HepG2 (cell line): ENCODE results near the gene KRTAP10-5. TPM values are rescaled to one million over a fixed set of nuclear protein-coding genes. Genes with fewer than 3 reads are reported as not detected.

Experiments used
- CBX5 ChIP-seq: sonication (generic); formaldehyde crosslinking; IDR thresholded peaks from 2 replicates; pipeline ENCODE4 v1.4.0; 2020; ENCODE audit warnings: missing genetic modification reagents, borderline replicate concordance
- DRAP1 ChIP-seq: IDR thresholded peaks from 2 replicates; pipeline ENCODE4 v1.6.1; 2016; ENCODE audit warnings: missing genetic modification reagents, missing compliant biosample characterization
- HNF1B ChIP-seq: sonication (generic); formaldehyde crosslinking; IDR thresholded peaks from 2 replicates; pipeline ENCODE4 v1.5.1; 2020; ENCODE audit warnings: mild to moderate bottlenecking, moderate library complexity, missing genetic modification reagents
- JDP2 ChIP-seq: sonication (generic); formaldehyde crosslinking; IDR thresholded peaks from 2 replicates; pipeline ENCODE4 v1.8.1; 2022; ENCODE audit warnings: missing genetic modification reagents, borderline replicate concordance
- KMT2B ChIP-seq: IDR thresholded peaks from 2 replicates; pipeline ENCODE4 v1.6.1; 2016; ENCODE audit warnings: missing genetic modification reagents, missing compliant biosample characterization
- MLLT10 ChIP-seq: sonication (generic); formaldehyde crosslinking; IDR thresholded peaks from 2 replicates; pipeline ENCODE4 v1.4.0; 2020; ENCODE audit warnings: missing genetic modification reagents
- NR3C1 ChIP-seq: sonication (generic); formaldehyde crosslinking; IDR thresholded peaks from 2 replicates; pipeline ENCODE4 v1.4.0; 2020; ENCODE audit warnings: missing genetic modification reagents
- PBX3 ChIP-seq: sonication (generic); formaldehyde crosslinking; IDR thresholded peaks from 2 replicates; pipeline ENCODE4 v1.8.1; 2023; ENCODE audit warnings: missing genetic modification reagents, inconsistent platforms, borderline replicate concordance
- PHF20 ChIP-seq: sonication (generic); formaldehyde crosslinking; IDR thresholded peaks from 2 replicates; pipeline ENCODE4 v1.5.0; 2020; ENCODE audit warnings: mild to moderate bottlenecking, missing genetic modification reagents
- RARG ChIP-seq: sonication (generic); formaldehyde crosslinking; IDR thresholded peaks from 2 replicates; pipeline ENCODE4 v1.4.0; 2020; ENCODE audit warnings: low read depth, mild to moderate bottlenecking, missing genetic modification reagents
- ZGPAT ChIP-seq: IDR thresholded peaks from 2 replicates; pipeline ENCODE4 v1.6.1; 2016; ENCODE audit warnings: mild to moderate bottlenecking
- ZNF274 ChIP-seq: sonication (generic); formaldehyde crosslinking; IDR thresholded peaks from 2 replicates; pipeline ENCODE4 v1.5.1; 2020; ENCODE audit warnings: mild to moderate bottlenecking, missing genetic modification reagents
- ZNF292 ChIP-seq: sonication (generic); formaldehyde crosslinking; IDR thresholded peaks from 2 replicates; pipeline ENCODE4 v1.8.1; 2022; ENCODE audit warnings: mild to moderate bottlenecking, low read depth, missing genetic modification reagents, borderline replicate concordance
- ZNF33A ChIP-seq: sonication (generic); formaldehyde crosslinking; IDR thresholded peaks from 2 replicates; pipeline ENCODE4 v1.5.1; 2020; ENCODE audit warnings: missing genetic modification reagents, mild to moderate bottlenecking, moderate library complexity, borderline replicate concordance
- ZNF382 ChIP-seq: sonication (generic); formaldehyde crosslinking; IDR thresholded peaks from 2 replicates; pipeline ENCODE4 v1.5.0; 2020; ENCODE audit warnings: missing genetic modification reagents, mild to moderate bottlenecking, borderline replicate concordance
- ZNF552 ChIP-seq: sonication (generic); formaldehyde crosslinking; IDR thresholded peaks from 2 replicates; pipeline ENCODE4 v1.9.0; 2022; ENCODE audit warnings: missing genetic modification reagents, mild to moderate bottlenecking, borderline replicate concordance
- ZNF562 ChIP-seq: sonication (generic); formaldehyde crosslinking; IDR thresholded peaks from 2 replicates; pipeline ENCODE4 v1.8.0; 2022; ENCODE audit warnings: missing genetic modification reagents, borderline replicate concordance
- ZNF598 ChIP-seq: sonication (generic); formaldehyde crosslinking; IDR thresholded peaks from 2 replicates; pipeline ENCODE4 v1.5.1; 2020; ENCODE audit warnings: mild to moderate bottlenecking, missing genetic modification reagents, borderline replicate concordance
- ZNF652 ChIP-seq: IDR thresholded peaks from 2 replicates; pipeline ENCODE4 v1.6.1; 2016; ENCODE audit warnings: low read depth, borderline replicate concordance
- ZNF709 ChIP-seq: sonication (generic); formaldehyde crosslinking; IDR thresholded peaks from 2 replicates; pipeline ENCODE4 v1.5.0; 2020; ENCODE audit warnings: mild to moderate bottlenecking, missing genetic modification reagents
- ZNF770 ChIP-seq: sonication (generic); formaldehyde crosslinking; IDR thresholded peaks from 2 replicates; pipeline ENCODE4 v1.5.0; 2020; ENCODE audit warnings: mild to moderate bottlenecking, missing genetic modification reagents
- ZNF788 ChIP-seq: sonication (generic); formaldehyde crosslinking; IDR thresholded peaks from 2 replicates; pipeline ENCODE4 v1.5.0; 2020; ENCODE audit warnings: mild to moderate bottlenecking, missing genetic modification reagents, borderline replicate concordance
- polyA plus RNA-seq, 8 experiments: library from polyadenylated mRNA; depleted of rRNA in 3 of 8; stranded (reverse) in 7 of 8; unstranded in 1 of 8; fragments of >200 nt; fragmentation: Illumina TruSeq in 4 of 8; extraction: Trizol in 4 of 8; gene quantifications; 2 replicates each; pipeline versions ENCODE4 v1.2.1 to v1.2.3, GENCODE V29; 2011 to 2016; ENCODE audit warnings: low read depth in 4 of 8, missing spikeins in 1 of 8, mixed read lengths in 1 of 8; ENCODE audit not compliant: insufficient read depth in 1 of 8
- total RNA-seq, 5 experiments: library from RNA; depleted of rRNA; stranded (reverse); fragments of >200 nt; fragmentation: Illumina TruSeq; extraction: Trizol; gene quantifications; 2 replicates each; pipeline ENCODE4 v1.2.3, GENCODE V29; 2016; ENCODE audit warnings: low read depth in 1 of 5

The KRTAP10-5 gene
- total and polyA plus RNA-seq, 2 of the 13 experiments (the other 11 are each of a cell fraction or from before 2014, with no cell fraction given): not detected

- TF ChIP-seq ZNF598 (CRISPR knock-in tag) (no peak), ZNF33A (CRISPR knock-in tag) (no peak), ZNF709 (0 out of 2 replicates have a peak, but pooled peaks have one; percentile 29), CBX5 (CRISPR knock-in tag) (no peak), NR3C1 (CRISPR knock-in tag) (no peak), KMT2B (CRISPR knock-in tag) (no peak), PHF20 (CRISPR knock-in tag) (no peak), ZNF382 (CRISPR knock-in tag) (no peak), MLLT10 (CRISPR knock-in tag) (no peak), ZNF292 (CRISPR knock-in tag) (peak; percentile 97), HNF1B (CRISPR knock-in tag) (peak; percentile 63), ZNF274 (CRISPR knock-in tag) (no peak), JDP2 (no peak), ZGPAT (0 out of 2 replicates have a peak, but pooled peaks have one; percentile 19), ZNF552 (no peak), ZNF652 (no peak), DRAP1 (CRISPR knock-in tag) (peak; percentile 61; the same call in 1 of the 2 replicates), ZNF562 (CRISPR knock-in tag) (no peak), RARG (no peak), ZNF788 (CRISPR knock-in tag) (peak; percentile 67; the same call in 1 of the 2 replicates), ZNF770 (CRISPR knock-in tag) (no peak), PBX3 (CRISPR knock-in tag) (no peak)
Measured at GRCh38 chr21:44574457-44575306, 5.7 kb downstream of the KRTAP10-5 start (continued).
